ENCODE data around the gene HIF1A.

DNA sequence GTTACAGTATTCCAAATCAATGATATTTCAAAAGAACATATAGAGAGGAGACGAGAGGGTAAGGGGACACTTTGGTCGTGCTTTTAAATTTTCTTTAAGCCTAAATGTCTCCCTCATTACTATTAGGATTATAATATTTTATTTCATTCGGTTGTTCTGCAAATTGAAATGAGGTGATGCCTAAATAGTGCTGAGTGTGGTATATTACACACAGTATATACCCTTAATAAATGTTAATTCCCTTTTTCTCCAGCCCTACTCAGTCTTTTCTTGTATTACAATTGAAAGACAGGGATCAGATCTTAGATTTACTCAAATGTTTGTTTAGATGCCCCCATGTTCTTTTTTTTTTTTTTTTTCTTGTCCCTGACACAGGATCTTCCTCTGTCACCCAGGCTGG, 74.6 kb downstream of the HIF1A start:
- TF ChIP-seq, protein P1, sequence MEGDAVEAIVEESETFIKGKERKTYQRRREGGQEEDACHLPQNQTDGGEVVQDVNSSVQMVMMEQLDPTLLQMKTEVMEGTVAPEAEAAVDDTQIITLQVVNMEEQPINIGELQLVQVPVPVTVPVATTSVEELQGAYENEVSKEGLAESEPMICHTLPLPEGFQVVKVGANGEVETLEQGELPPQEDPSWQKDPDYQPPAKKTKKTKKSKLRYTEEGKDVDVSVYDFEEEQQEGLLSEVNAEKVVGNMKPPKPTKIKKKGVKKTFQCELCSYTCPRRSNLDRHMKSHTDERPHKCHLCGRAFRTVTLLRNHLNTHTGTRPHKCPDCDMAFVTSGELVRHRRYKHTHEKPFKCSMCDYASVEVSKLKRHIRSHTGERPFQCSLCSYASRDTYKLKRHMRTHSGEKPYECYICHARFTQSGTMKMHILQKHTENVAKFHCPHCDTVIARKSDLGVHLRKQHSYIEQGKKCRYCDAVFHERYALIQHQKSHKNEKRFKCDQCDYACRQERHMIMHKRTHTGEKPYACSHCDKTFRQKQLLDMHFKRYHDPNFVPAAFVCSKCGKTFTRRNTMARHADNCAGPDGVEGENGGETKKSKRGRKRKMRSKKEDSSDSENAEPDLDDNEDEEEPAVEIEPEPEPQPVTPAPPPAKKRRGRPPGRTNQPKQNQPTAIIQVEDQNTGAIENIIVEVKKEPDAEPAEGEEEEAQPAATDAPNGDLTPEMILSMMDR (conservative IDR thresholded peaks at IDR 0.05 in 1 of 2, IDR thresholded peaks at IDR 0.05 in 1 of 2; ENCODE audit: low read depth in 1 of 2, low read length in 2 of 2): no peak
- TF ChIP-seq EZH2 (IDR thresholded peaks at IDR 0.05; ENCODE audit: low read length, missing control alignments): no peak
